ENCODE results near the gene SPECC1. TPM values are rescaled to one million over a fixed set of nuclear protein-coding genes. Genes with fewer than 3 reads are reported as not detected.
"Not testable (repeated sequence)": the region's sequence is repeated elsewhere in the genome, so short reads cannot be mapped to it uniquely, and the experiment has no call there.

SPECC1 gene, protein sequence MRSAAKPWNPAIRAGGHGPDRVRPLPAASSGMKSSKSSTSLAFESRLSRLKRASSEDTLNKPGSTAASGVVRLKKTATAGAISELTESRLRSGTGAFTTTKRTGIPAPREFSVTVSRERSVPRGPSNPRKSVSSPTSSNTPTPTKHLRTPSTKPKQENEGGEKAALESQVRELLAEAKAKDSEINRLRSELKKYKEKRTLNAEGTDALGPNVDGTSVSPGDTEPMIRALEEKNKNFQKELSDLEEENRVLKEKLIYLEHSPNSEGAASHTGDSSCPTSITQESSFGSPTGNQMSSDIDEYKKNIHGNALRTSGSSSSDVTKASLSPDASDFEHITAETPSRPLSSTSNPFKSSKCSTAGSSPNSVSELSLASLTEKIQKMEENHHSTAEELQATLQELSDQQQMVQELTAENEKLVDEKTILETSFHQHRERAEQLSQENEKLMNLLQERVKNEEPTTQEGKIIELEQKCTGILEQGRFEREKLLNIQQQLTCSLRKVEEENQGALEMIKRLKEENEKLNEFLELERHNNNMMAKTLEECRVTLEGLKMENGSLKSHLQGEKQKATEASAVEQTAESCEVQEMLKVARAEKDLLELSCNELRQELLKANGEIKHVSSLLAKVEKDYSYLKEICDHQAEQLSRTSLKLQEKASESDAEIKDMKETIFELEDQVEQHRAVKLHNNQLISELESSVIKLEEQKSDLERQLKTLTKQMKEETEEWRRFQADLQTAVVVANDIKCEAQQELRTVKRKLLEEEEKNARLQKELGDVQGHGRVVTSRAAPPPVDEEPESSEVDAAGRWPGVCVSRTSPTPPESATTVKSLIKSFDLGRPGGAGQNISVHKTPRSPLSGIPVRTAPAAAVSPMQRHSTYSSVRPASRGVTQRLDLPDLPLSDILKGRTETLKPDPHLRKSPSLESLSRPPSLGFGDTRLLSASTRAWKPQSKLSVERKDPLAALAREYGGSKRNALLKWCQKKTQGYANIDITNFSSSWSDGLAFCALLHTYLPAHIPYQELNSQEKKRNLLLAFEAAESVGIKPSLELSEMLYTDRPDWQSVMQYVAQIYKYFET
- 108 and 143 TPM in 2 replicates for total RNA-seq (2014; rRNA removed; shearing (Covaris generic); ENCODE audit: low replicate concordance)

DNA sequence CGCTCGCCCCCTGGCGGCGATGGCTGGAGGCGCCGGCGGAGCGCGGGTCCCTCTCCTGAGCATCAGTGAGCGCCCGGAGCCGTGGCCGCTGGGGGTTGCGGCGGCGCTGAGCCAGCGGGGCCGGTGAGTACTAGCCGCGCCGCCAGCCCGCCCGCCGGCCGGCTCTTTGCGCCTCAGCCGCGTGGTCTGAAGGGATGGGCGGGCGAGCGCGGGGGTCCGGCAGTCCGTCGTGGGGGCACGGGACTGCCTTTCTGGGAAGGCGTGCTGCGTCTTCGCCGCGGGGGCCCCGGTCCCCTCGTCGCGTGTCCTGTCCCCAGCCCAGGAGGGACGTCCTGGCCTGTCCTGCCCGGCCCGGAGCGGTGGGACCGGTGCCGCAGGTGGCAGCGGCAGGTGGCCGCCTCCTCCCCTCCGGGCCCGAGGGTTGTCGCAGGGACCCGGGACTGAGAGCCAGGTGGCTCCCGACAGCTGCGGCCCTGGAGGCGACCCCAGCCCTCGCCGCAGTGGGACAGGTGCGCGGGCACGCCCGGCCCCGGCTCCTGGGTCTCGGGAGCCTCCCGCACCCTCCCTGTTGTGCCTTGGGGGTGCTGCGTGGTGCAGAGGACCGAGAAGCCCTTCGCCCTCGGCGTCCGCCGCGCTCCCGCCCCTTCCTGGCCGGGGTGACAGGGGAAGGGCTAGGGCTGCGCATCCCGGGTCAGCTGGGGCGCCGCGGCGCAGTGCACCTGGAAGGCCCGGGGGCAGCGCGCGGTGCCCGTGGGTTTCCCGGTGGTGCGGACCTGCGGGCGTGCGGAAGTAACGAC, at the start of gene SPECC1:
SPECC1 (plus strand) TSS at position 58 of the 797 bp plus-strand sequence. CDS start 87,293 bp downstream, outside the sequence.
- in situ Hi-C loops (cut with HindIII; ENCODE audit: low pct_unique_long_range_greater_than_20kb, low sequenced_read_pairs) = no loop called here
- DNase-seq (ENCODE audit: low read depth) = peak; percentile 76

DNA sequence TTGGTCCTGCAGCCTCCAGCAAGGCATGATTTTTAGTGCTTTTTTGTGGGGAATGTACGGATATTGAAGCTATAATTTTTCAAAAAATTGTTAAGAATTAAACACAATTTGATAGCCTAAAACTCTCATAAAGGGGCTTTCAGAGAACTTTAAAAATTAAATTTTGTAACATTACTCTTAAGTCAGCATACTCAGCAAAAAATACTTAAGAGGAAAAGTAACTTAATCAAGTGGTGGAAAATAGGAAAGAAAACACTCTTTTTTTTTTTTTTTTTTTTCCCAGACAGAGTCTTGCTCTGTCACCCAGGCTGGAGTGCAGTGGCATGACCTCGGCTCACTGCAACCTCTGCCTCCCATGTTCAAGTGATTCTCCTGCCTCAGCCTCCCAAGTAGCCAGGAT, 46.2 kb upstream of the SPECC1 start:
- DNase-seq (ENCODE audit: low read depth); in situ Hi-C loops (cut with HindIII; ENCODE audit: low pct_unique_long_range_greater_than_20kb, low sequenced_read_pairs): not testable (repeated sequence)

DNA sequence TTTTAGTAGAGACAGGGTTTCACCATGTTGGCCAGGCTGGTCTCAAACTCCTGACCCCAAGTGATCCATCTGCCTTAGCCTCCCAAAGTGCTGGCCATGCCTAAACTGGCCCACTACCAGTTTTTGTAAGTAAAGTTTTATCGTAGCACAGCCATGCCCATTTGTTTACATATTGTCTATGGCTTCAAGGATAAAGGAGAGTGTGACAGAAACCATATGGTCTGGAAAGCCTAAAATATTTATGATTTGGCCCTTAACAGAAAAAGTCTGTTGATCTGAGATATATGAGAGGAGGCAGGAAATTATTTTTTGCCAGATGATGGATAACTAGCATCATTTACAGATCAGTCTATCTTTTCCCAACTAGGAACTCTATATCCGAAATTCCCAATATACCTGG, 36.0 kb upstream of the SPECC1 start:
- in situ Hi-C loops (cut with HindIII; ENCODE audit: low pct_unique_long_range_greater_than_20kb, low sequenced_read_pairs) = no loop called here
- DNase-seq (ENCODE audit: low read depth) = no peak

DNA sequence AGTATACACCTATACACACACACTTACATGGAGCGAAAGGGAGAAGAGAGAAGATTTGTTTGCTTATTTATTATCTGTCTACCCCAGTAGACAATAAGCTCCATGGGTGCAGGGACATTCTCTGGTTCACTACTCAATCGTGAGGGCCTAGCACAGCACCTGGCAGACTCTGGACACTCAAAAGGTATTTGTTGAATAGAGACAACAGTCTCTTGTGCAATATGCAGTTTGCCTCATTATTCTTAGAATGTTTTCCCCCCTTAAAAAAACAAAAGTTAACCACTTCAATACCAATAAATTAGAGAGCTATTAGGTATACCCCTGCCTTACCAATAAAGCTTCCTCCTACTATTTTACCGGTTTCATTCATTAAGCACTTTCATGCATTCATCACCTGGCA, 33.6 kb upstream of the SPECC1 start:
- in situ Hi-C loops (cut with HindIII; ENCODE audit: low pct_unique_long_range_greater_than_20kb, low sequenced_read_pairs) = no loop called here
- no peak for DNase-seq (ENCODE audit: low read depth)

DNA sequence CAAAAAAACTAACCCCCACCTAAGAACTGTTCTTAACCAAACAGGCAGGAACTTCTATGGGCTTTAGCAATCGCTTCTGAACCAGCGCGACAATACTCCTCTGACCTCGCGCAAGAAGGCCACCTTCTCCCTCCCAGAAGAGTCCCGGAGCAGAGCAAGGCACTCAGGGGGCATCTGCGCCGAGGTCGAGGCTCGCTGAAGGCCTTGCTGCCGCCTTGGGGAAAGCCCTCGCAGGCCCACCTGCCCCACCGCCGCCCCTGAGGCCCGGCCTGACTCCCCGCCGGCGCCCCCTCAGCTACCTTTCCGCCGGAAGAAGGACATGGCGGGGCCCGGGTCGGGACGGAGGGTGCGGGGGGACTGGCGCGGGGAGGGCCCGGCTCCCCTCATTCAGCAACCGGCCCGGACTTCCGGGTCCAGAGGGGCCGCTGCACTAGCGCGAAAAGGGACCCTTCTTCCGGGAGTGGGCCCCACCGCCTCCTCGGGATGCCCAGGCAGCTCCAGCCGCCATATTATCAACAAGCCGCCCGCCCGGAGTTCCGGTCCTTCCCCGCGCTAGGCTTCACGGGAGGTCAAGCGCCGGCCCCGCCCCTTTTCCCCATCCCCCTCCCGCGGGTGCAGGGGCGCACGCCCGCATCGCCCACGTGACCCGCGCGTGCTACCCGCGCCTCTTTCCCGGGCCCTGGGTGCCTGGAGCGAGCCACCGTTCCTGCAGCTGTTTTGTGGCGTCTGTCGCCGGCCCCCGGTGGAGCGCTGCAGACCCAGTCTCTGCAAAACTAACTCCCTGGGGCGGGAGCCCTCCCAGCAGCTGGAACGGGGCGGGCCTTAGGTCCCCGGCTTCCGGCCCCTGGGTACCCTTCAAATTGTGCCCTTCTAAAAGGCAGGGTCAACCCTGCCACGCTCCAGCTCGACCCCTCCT, 31.6 kb upstream of the SPECC1 start, which contains the start of gene AKAP10:
AKAP10 (minus strand) TSS at position 536 of the 916 bp plus-strand sequence; CDS start at position 387, 149 bp downstream.
- peak; percentile 74 for DNase-seq (ENCODE audit: low read depth)
- in situ Hi-C loops (cut with HindIII; ENCODE audit: low pct_unique_long_range_greater_than_20kb, low sequenced_read_pairs) = no loop called here

DNA sequence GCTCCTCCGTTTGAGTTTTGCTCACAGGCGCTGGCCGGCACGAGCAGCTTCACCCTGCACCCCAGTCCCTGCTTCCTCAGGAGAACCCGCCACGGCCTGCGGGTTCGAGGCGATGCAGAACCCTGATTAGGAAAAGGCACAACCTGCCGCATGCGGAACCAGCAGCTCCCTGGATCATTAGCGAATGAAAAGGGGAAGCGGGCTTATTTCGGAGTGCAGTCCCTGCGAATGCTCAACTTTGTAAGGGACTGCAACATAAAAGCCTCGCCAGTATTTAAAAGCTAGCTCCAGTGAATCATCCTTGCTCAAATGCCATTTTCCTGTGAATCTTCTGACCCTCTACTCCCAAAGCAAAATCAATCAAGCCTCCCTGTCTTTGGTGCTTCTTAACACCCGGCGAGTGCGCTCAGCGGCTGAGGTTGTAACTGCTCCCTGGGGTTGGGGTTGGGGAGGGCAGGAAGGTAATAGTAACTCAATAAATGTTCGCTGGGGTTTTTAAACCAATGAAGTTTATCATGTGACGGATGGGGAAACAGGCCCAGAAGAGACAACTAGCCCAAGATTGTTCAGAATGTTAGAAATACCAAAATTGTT, 30.9 kb upstream of the SPECC1 start:
- in situ Hi-C loops (cut with HindIII; ENCODE audit: low pct_unique_long_range_greater_than_20kb, low sequenced_read_pairs) = no loop called here
- no peak for DNase-seq (ENCODE audit: low read depth)

DNA sequence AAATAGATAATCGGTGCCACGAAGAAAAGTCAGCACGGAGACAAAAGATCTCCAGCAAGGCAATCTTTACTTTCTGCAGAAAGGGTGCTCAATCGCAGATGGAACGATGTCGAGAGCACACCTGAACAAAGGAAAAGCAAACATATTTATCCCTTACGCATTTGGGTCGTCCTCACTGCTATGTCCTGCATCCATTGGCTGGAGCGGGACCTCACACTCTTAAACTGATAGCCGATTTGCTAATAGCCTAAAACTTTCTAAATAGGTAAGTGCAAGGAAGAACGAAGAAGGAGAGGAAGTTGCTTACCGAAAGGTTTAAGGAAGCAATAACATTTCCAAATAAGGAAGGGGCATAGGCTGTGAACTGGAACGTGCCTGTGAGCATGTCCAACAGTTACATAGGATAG, 30.4 kb upstream of the SPECC1 start:
- in situ Hi-C loops (cut with HindIII; ENCODE audit: low pct_unique_long_range_greater_than_20kb, low sequenced_read_pairs) = no loop called here
- DNase-seq (ENCODE audit: low read depth) = no peak

DNA sequence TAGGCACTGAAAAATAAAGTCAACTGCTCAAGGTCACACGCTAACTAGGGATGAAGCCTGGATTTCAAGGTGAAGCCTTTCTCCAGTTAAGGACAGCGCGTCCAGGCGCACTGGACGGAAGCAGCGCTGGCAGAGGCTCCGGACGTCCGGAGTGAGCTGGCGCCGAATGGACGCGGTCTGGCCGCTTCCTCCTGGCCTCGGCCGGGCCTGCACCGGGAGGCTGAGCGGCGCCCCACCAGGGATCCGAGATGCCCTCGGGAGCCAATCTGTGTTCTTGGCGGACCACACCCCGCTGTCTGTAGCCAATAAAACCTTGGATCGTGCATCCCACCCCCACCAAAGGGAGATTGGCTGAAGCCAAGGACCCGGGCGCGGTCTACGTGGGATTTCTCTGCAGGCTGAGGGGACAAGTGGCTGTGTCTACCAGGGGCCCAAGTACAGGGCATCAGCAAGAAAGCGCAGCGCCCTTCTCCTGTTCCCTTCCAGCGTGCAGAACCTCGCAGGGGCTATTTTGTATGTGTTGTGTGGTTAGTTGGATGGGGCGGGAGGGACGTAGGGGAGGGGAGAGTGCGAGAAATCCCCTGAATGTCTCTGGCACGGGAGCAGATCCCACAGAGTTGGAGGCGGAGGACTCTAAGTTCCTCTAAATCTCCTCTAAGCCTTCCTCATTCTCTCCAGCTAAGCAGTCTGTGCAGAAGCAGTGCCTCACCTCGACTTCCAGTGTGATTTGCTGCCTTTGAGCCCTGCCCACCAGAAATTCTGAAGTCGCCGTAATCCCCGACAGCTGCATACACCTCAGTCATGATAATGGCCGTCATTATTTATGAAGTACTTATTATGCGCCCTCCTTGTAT, 29.0 kb upstream of the SPECC1 start:
- in situ Hi-C loops (cut with HindIII; ENCODE audit: low pct_unique_long_range_greater_than_20kb, low sequenced_read_pairs) = no loop called here
- DNase-seq (ENCODE audit: low read depth) = no peak

DNA sequence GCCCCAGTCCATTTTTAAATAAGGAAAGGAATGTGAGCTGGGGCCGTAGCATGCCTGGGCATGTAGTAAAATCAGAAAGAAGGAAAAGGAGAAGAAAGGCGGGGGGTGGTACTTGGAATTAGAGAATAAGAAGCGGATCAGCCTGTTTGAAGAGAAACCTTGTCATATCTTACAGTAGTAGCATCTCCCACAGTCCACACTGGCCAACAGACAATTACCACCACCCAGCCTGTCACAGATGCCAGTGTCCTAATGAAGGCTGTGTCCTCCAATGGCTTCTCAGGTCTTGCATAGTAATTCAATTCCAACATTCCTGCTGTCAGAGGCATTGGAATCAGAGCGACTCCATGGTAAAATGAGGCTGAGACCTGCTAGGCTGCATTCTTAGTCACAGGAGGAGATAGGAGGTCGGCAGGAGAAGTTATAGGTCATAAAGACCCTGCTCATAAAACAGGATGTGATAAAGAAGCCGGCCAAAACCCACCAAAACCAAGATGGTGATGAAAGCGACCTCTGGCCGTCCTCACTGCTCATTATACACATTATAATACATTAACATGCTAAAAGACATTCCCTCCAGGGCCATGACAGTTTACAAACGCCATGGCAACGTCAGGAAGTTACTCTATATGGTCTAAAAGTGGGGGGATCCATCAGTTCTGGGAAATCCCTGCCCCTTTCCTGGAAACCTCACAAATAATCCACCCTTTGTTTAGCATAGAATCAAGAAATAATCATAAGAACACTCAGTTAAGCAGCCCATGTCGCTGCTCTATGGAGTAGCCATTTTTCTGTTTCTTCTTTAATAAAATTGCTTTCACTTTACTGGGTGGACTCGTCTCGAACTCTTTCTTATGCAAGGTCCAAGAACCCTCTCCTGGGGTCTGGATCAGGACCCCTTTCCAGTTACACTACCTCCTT, 22.0 kb upstream of the SPECC1 start:
- in situ Hi-C loops (cut with HindIII; ENCODE audit: low pct_unique_long_range_greater_than_20kb, low sequenced_read_pairs) = no loop called here

DNA sequence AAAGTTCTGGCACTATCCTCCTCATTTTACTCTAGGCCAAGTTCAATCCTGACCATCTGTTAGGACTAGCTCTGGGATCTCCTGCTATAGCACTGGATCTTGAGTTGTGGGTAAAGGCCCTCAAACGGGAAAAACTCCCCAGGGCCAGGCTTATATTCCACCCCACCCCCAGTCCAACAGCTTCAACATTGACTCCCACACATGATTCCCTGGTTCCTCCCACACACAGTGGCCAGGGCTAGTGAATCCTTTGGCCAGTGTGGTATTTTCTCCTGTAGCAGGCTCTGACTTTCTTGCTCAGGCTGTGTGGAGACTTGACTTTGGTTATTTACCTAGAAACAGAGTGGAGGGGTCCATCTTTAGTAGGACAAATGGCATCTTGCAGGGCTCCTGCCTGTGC, 21.3 kb upstream of the SPECC1 start:
- in situ Hi-C loops (cut with HindIII; ENCODE audit: low pct_unique_long_range_greater_than_20kb, low sequenced_read_pairs) = no loop called here

More for the DNA sequence above, 22.0 kb upstream of the SPECC1 start:
- no peak for DNase-seq (ENCODE audit: low read depth)

DNA sequence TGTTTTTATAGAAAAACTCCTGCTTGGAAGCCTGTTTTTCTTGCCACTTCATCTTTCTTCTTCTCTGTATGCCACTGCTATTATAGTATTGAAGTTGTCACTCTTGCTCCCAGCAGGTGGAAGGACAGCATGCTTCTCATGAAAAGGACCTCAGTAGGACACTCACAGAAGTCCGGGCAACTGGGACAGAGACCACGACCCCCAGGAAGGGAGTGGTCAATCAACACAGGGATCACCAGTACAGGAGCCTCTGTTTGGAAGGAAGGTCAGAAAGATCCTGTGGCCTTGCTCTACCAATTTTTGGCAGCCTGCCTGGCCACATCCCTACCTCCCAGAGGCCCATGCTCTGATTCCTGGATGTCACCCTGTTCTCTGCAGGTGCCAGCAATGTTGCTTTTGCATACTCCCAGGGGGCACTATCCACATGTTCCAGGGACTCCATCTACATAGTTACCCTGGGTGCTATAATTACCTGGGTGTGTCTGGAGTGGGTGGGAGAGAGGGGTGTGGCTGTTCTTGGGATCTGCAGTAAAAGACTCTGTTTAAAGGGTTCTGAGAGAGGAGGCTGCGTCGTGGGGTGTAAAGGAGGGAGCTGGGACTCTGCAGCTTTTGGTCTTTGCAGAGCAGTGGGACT, 17.8 kb upstream of the SPECC1 start:
- in situ Hi-C loops (cut with HindIII; ENCODE audit: low pct_unique_long_range_greater_than_20kb, low sequenced_read_pairs) = no loop called here
- no peak for DNase-seq (ENCODE audit: low read depth)

More for the DNA sequence above, 21.3 kb upstream of the SPECC1 start:
- DNase-seq (ENCODE audit: low read depth) = no peak

DNA sequence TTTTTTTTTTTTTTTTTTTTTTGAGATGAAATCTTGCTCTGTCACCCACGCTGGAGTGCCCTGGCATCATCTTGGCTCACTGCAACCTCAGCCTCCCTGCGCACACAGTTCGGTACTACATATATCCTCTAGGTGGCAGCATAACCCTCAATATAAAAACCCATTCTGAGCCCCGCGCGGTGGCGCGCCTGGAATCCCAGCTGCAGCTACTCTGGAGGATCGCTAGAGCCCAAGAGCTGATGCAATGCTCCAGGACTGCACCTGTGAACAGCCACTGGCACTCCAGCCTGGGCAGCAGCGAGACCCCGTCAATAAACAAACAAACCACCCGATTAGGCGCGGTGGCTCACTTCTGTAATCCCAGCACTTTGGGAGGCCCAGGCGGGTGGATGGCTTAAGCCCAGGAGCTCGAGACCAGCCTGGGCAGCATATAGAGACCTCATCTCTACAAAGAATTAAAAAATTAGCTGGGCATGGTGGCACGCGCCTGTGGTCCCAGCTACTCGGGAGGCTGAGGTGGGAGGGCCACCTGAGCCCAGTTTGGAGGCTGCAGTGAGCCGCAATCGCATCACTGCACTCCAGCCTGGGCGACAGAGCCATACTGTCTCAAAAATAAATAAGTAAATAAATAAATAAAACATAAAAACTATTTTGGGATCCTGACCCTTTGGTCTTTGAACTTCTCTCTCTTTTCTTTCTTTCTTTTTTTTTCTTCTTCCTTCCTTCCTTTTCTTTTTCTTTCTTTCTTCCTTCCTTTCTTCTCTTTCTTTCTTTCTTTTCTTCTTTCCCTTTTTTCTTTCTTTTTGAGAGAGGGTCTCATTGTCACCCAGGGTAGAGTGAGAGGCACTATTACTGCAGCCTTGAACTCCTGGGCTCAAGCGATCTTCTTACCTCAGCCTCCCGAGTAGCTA, 16.1 kb upstream of the SPECC1 start:
- DNase-seq (ENCODE audit: low read depth) = peak; percentile 77
- in situ Hi-C loops (cut with HindIII; ENCODE audit: low pct_unique_long_range_greater_than_20kb, low sequenced_read_pairs) = no loop called here

DNA sequence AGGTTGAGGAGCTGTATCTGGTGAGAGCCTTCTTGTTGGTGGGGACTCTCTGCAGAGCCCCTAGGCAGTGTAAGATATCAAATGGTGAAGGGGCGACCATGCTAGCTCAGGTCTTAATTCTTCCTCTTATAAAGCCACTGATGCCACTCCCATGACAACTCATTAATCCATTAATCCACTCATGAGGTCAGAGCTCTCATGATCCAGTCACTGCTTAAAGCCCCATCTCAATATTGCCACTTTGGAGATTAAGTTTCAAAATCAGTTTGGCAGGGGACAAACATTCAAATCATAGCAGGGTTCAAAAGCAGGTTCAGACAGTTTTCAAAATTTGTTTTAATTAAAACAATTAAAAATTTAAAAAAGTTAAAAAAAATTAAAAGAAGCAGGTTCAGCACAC, 13.1 kb upstream of the SPECC1 start:
- DNase-seq (ENCODE audit: low read depth) = no peak
- in situ Hi-C loops (cut with HindIII; ENCODE audit: low pct_unique_long_range_greater_than_20kb, low sequenced_read_pairs) = no loop called here

Data from Caki2 (cell line).